ENCODE results near the gene PICK1. TPM values are rescaled to one million over a fixed set of nuclear protein-coding genes. Genes with fewer than 3 reads are reported as not detected.

PICK1 gene
- total and polyA plus RNA-seq, 2 of the 13 experiments (the other 11 are each of a cell fraction or from before 2014, with no cell fraction given): 19.3 to 25.3 TPM

DNA sequence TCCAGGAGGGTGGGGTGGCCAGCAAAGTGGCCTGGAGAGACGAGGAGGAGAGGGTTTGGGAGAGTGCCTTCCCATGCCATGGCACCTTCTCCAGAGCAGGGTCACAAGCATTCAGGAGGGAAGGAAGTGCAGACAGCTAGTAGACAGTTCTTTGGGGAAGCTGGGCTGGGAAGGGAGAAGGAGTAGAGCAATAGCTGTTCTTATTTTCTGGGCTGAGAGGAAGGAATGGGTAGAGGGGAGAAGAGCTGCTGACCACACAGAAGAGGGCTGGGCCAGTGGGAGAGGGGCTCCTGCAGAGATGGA, 14.8 kb upstream of the PICK1 start:
- H4K20me1 ChIP-seq (ENCODE audit: insufficient read depth, low read length): no peaks in the 10 kb centered on the region
- no peak for DNase-seq (ENCODE audit: low spot score)
- no peak for ATAC-seq
- ChIA-PET CTCF (ENCODE audit: low intra/inter-chr PET ratio, low total read pairs) (no interaction called here), POLR2A (no interaction called here)
- no peak overlapping the region for H3K27ac ChIP-seq (ENCODE audit: extremely low read length, insufficient read depth, low read length)
- intact Hi-C loops (cut with micrococcal nuclease; ENCODE audit: unreplicated experiment): no loop called here
- H3K4me1 ChIP-seq (ENCODE audit: insufficient read depth, low read length): peaks cover 22% of the 10 kb centered on the region
- FAIRE-seq: no peak
- H3K27me3 ChIP-seq (ENCODE audit: control insufficient read depth in 1 of 2, insufficient read depth in 2 of 2, low read length in 2 of 2): peaks cover 1 to 34% of the 10 kb centered on the region in 2 experiments; a peak in 4 of 5 replicates
- no TSS peak for BruUV-seq (replicated peaks)
- no peaks in the 10 kb centered on the region for H3K79me2 ChIP-seq (ENCODE audit: insufficient read depth, low read length)
- TF ChIP-seq, protein P1, sequence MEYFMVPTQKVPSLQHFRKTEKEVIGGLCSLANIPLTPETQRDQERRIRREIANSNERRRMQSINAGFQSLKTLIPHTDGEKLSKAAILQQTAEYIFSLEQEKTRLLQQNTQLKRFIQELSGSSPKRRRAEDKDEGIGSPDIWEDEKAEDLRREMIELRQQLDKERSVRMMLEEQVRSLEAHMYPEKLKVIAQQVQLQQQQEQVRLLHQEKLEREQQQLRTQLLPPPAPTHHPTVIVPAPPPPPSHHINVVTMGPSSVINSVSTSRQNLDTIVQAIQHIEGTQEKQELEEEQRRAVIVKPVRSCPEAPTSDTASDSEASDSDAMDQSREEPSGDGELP (IDR thresholded peaks at IDR 0.05; ENCODE audit: borderline replicate concordance, low read depth): no peak
- TF ChIP-seq FOXP1 (IDR thresholded peaks at IDR 0.05): no peak
- no peak for TF ChIP-seq FOXP1 (CRISPR knock-in tag; IDR thresholded peaks at IDR 0.05)
- no peak for TF ChIP-seq ZNF235 (CRISPR knock-in tag; IDR thresholded peaks at IDR 0.05; ENCODE audit: borderline replicate concordance)
- TF ChIP-seq ZNF446 (CRISPR knock-in tag; IDR thresholded peaks at IDR 0.05): no peak
- TF ChIP-seq TAF15 (IDR thresholded peaks at IDR 0.05; ENCODE audit: low read depth, low read length, poor library complexity, severe bottlenecking): no peak
- TF ChIP-seq ARNT2 (CRISPR knock-in tag; IDR thresholded peaks at IDR 0.05; ENCODE audit: low read depth): no peak
- TF ChIP-seq, protein P2, sequence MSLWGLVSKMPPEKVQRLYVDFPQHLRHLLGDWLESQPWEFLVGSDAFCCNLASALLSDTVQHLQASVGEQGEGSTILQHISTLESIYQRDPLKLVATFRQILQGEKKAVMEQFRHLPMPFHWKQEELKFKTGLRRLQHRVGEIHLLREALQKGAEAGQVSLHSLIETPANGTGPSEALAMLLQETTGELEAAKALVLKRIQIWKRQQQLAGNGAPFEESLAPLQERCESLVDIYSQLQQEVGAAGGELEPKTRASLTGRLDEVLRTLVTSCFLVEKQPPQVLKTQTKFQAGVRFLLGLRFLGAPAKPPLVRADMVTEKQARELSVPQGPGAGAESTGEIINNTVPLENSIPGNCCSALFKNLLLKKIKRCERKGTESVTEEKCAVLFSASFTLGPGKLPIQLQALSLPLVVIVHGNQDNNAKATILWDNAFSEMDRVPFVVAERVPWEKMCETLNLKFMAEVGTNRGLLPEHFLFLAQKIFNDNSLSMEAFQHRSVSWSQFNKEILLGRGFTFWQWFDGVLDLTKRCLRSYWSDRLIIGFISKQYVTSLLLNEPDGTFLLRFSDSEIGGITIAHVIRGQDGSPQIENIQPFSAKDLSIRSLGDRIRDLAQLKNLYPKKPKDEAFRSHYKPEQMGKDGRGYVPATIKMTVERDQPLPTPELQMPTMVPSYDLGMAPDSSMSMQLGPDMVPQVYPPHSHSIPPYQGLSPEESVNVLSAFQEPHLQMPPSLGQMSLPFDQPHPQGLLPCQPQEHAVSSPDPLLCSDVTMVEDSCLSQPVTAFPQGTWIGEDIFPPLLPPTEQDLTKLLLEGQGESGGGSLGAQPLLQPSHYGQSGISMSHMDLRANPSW (CRISPR knock-in tag; IDR thresholded peaks at IDR 0.05; ENCODE audit: borderline replicate concordance): no peak
- TF ChIP-seq PAWR (CRISPR knock-in tag; IDR thresholded peaks at IDR 0.05; ENCODE audit: borderline replicate concordance): no peak
- in situ Hi-C loops (cut with HindIII; ENCODE audit: extremely low pct_ligation_motif_present, low pct_unique_long_range_greater_than_20kb): no loop called here
- WGBS (ENCODE audit: low lambda C conversion rate): 0% methylated on average over 1 of the region's 1 CpG
- no peaks in the 10 kb centered on the region for H3K36me3 ChIP-seq (replicated peaks in 1 of 2; ENCODE audit: control insufficient read depth in 1 of 2, insufficient read depth in 2 of 2, low read length in 2 of 2)
- no peak overlapping the region for H2AFZ ChIP-seq (ENCODE audit: low read length)
- no peak overlapping the region for H3K4me3 ChIP-seq (replicated peaks in 1 of 3; ENCODE audit: insufficient read depth in 1 of 3, low read depth in 2 of 3, low read length in 3 of 3)
- H3K4me2 ChIP-seq (ENCODE audit: low read depth, low read length): no peak overlapping the region
- H3K9me3 ChIP-seq (ENCODE audit: low read length): no peaks in the 10 kb centered on the region
- no peak overlapping the region for H3K9ac ChIP-seq (ENCODE audit: insufficient read depth, low read depth, low read length)

All from HepG2 (cell line).